Heart right ventricle (tissue), 16 donors: ENCODE measurements around the gene SLK. TPM values are rescaled to one million over a fixed set of nuclear protein-coding genes. Genes with fewer than 3 reads are reported as not detected.

Source experiments
- ATAC-seq, 8 donors: fragments of 200-7000 bp; cut with Tn5 transposase; one replicate each; pipeline ENCODE4 v1.9.1; 2020; ENCODE audit warnings: mild to moderate bottlenecking in 8 of 8, moderate library complexity in 8 of 8, moderate number of reproducible peaks in 1 of 8
- DNase-seq, 2 donors: peaks; one replicate each; pipeline ENCODE4 v3.0.0-alpha.2; 2020
- H3K27ac ChIP-seq, 10 donors: fragments of 200-600 bp; sonication (generic) in 2 of 10; one replicate each; pipeline versions ENCODE4 v1.5.0 to v1.8.0; 2020 to 2022; ENCODE audit warnings: mild to moderate bottlenecking in 3 of 10
- H3K27me3 ChIP-seq, 7 donors: fragments of 200-600 bp; one replicate each; pipeline ENCODE4 v1.8.0; 2021 to 2022; ENCODE audit warnings: mild to moderate bottlenecking in 2 of 7
- H3K36me3 ChIP-seq, 9 donors: fragments of 200-600 bp; sonication (generic) in 1 of 9; one replicate each; pipeline versions ENCODE4 v1.5.0 to v1.8.0; 2020 to 2022; ENCODE audit warnings: mild to moderate bottlenecking in 2 of 9
- H3K4me1 ChIP-seq, 9 donors: fragments of 200-600 bp; sonication (generic) in 1 of 9; one replicate each; pipeline versions ENCODE4 v1.5.0 to v1.8.0; 2020 to 2022; ENCODE audit warnings: mild to moderate bottlenecking in 4 of 9
- H3K4me3 ChIP-seq, 10 donors: fragments of 200-600 bp; sonication (generic) in 2 of 10; one replicate each; pipeline versions ENCODE4 v1.5.0 to v1.8.0; 2020 to 2022; ENCODE audit warnings: mild to moderate bottlenecking in 7 of 10, moderate library complexity in 2 of 10
- H3K9me3 ChIP-seq, 11 donors: fragments of 200-600 bp in 10 of 11; sonication (generic) in 2 of 11; one replicate each; pipeline versions ENCODE4 v1.5.0 to v1.8.0; 2013 to 2022; ENCODE audit warnings: mild to moderate bottlenecking in 2 of 11, control low read depth in 1 of 11, moderate library complexity in 1 of 11
- CTCF ChIP-seq, 9 donors: fragments of 200-600 bp; sonication (generic) in 2 of 9; IDR thresholded peaks; one replicate each; pipeline versions ENCODE4 v1.5.0 to v1.8.0; 2021 to 2022; ENCODE audit warnings: antibody characterized with exemption in 9 of 9, mild to moderate bottlenecking in 5 of 9, moderate library complexity in 1 of 9
- WGBS, 2 donors: extraction: QIAGEN DNeasy Blood & Tissue Kit; methylation state at CpG; one replicate each; pipeline ENCODE4 v1.1.7; 2013; ENCODE audit warnings: inconsistent platforms in 1 of 2; 5-methylcytosine and 5-hydroxymethylcytosine counted together
- intact Hi-C, 10 donors: fragments of 100-400 bp; cut with DNase I; formaldehyde crosslinking; loops; one replicate each; pipeline versions ENCODE4 v1.11.1 to v1.14.2; 2022
- polyA plus RNA-seq, 2 donors: library from polyadenylated mRNA; stranded (reverse); fragments of 200-250 nt; gene quantifications; one replicate each; pipeline ENCODE4 v1.2.3, GENCODE V29; 2013
- total RNA-seq, 10 donors: library from RNA; stranded (reverse); fragmentation: NEBNext Ultra II Directional in 3 of 10; extraction: Animal tissue kit (Norgen Biotek cat#: 25700) in 3 of 10; gene quantifications; one replicate each; pipeline versions ENCODE4 v1.2.1 to v1.2.4, GENCODE V29; 2021 to 2023
- donor health status: Arrhythmogenic right ventricular cardiomyopathy.
- donor health status: ischemic (EF 13 %, LVEDD 7.1; RV severe dilation, severe dysfunction).
- donor health status: healthy with polysubstance abuse.
- donor health status: DM: no; HTN: yes; CAD: no.
- donor health status: DM: no; HTN: no; CAD: no.
- donor health status: ischemic (EF 25% LVEDD 6.9; RV normal size, moderate dysfunction).
- donor health status: ischemic (EF 25% LVEDD 5.7; RV mildly dilated, moderate dysfunction).
- donor health status: healthy.
- donor health status: DM: yes; HTN: yes; CAD: no.
- donor health status: Ischemic cardiomyopathy.
- donor health status: ischemic (EF 35%, LVEDD 5.7; RV mildly dilated, moderate dysfunction).
- donor health status: nonischemic (EF 11% LVEDD 7.7; RV severe dilation, severe dysfunction).
- donor health status: DM: yes; HTN: yes; CAD: no.
- donor health status: PGD.
- donor health status: ischemic (EF 29% LVEDD 5.4; RV normal size, mild dysfunction).
- donor health status: nonischemic (EF 23%, LVEDD 6.1; RV moderate dilation, normal function).

The SLK gene
- total and polyA plus RNA-seq, 12 donors = 11.3 to 63.6 (median 41.3) TPM

GRCh38 chr10:103968441-103969391 lies 1.8 kb downstream of the SLK start:
- WGBS, 2 donors = 40 to 42% methylated on average over 19 to 22 of the region's 23 CpGs
- no peak for DNase-seq
- peak overlapping the region in 8 of 10 donors; percentile 49 to 98 (median 97) for H3K27ac ChIP-seq
- H3K9me3 ChIP-seq = no peaks in the 10 kb centered on the region
- intact Hi-C loops = loop anchor here in 7 of 10 donors (5.0 kb wide), 5 partner anchors 46 to 154 kb away; partner anchors contain the start of genes STN1 (in 3 of the 7) and SFR1 (in 2 of the 7)
- peak in 1 of 8 donors; percentile 23 for ATAC-seq
- no peaks in the 10 kb centered on the region for H3K27me3 ChIP-seq
- H3K4me1 ChIP-seq = peaks cover 0 to 59% (median 39%) of the 10 kb centered on the region in 9 donors
- TF ChIP-seq CTCF (IDR thresholded peaks at IDR 0.05) = no peak
- no peaks in the 10 kb centered on the region for H3K36me3 ChIP-seq
- peak overlapping the region; percentile 69 to 95 (median 86) for H3K4me3 ChIP-seq

GRCh38 chr10:103969436-103969835 lies 2.5 kb downstream of the SLK start:
- H3K4me3 ChIP-seq = peak overlapping the region; percentile 69 to 95 (median 86)
- ATAC-seq (no peak), DNase-seq (no peak)
- no peaks in the 10 kb centered on the region for H3K27me3 ChIP-seq
- intact Hi-C loops = loop anchor here in 7 of 10 donors (5.0 kb wide), 5 partner anchors 47 to 153 kb away; partner anchors contain the start of genes STN1 (in 3 of the 7) and SFR1 (in 2 of the 7)
- no peak for TF ChIP-seq CTCF (IDR thresholded peaks at IDR 0.05)
- peak overlapping the region in 8 of 10 donors; percentile 31 to 97 (median 77) for H3K27ac ChIP-seq
- no peaks in the 10 kb centered on the region for H3K36me3 ChIP-seq
- peaks cover 0 to 63% (median 42%) of the 10 kb centered on the region in 9 donors for H3K4me1 ChIP-seq
- peaks cover 0 to 4% (median 0%) of the 10 kb centered on the region in 11 donors for H3K9me3 ChIP-seq
- WGBS, 2 donors = 7 to 8% methylated on average over 4 of the region's 4 CpGs

GRCh38 chr10:103969857-103970627 lies 3.1 kb downstream of the SLK start:
- no peak for TF ChIP-seq CTCF (IDR thresholded peaks at IDR 0.05)
- intact Hi-C loops = loop anchor here in 7 of 10 donors (5.0 kb wide), 6 partner anchors 48 to 152 kb away; partner anchors contain the start of genes STN1 (in 3 of the 7) and SFR1 (in 2 of the 7)
- 35 to 53% methylated on average over 2 of the region's 2 CpGs for WGBS, 2 donors
- Histone ChIP-seq H3K4me3 (peak overlapping the region; percentile 69 to 95 (median 86)), H3K27me3 (no peaks in the 10 kb centered on the region), H3K36me3 (no peaks in the 10 kb centered on the region), H3K27ac (peak overlapping the region in 8 of 10 donors; percentile 31 to 97 (median 77)), H3K4me1 (peaks cover 0 to 63% (median 42%) of the 10 kb centered on the region in 9 donors), H3K9me3 (peaks cover 0 to 4% (median 0%) of the 10 kb centered on the region in 11 donors)
- no peak for DNase-seq
- no peak for ATAC-seq

GRCh38 chr10:103975169-103975568 lies 8.2 kb downstream of the SLK start:
- H3K27ac ChIP-seq = no peak overlapping the region
- no peak for ATAC-seq
- TF ChIP-seq CTCF (IDR thresholded peaks at IDR 0.05) = no peak
- WGBS, 2 donors = 93 to 96% methylated on average over 1 of the region's 1 CpG
- no peaks in the 10 kb centered on the region for H3K27me3 ChIP-seq
- H3K36me3 ChIP-seq = no peaks in the 10 kb centered on the region
- DNase-seq = no peak
- peaks cover 0 to 4% (median 0%) of the 10 kb centered on the region in 11 donors for H3K9me3 ChIP-seq
- H3K4me3 ChIP-seq = no peak overlapping the region
- H3K4me1 ChIP-seq = peaks cover 0 to 53% (median 33%) of the 10 kb centered on the region in 9 donors
- intact Hi-C loops = no loop called here
